A673 (cell line): ENCODE results near the gene FITM1.

Source experiments
- EZH2 ChIP-seq: fragments of 200-600 bp; sonication (generic); IDR thresholded peaks from 2 replicates; pipeline ENCODE4 v1.6.1; 2017; ENCODE audit warnings: borderline replicate concordance, low read depth, mild to moderate bottlenecking, mixed read lengths, antibody characterized with exemption, low read length; ENCODE audit not compliant: poor library complexity, severe bottlenecking
- TF ChIP-seq, protein P1 (sequence below): fragments of 300-800, 200-600 bp; sonication (generic); conservative IDR thresholded peaks from 2 replicates; pipeline ENCODE4 v1.5.1; 2017; ENCODE audit warnings: low read depth, mild to moderate bottlenecking, antibody characterized with exemption, low read length, moderate library complexity, mixed read lengths

DNA sequence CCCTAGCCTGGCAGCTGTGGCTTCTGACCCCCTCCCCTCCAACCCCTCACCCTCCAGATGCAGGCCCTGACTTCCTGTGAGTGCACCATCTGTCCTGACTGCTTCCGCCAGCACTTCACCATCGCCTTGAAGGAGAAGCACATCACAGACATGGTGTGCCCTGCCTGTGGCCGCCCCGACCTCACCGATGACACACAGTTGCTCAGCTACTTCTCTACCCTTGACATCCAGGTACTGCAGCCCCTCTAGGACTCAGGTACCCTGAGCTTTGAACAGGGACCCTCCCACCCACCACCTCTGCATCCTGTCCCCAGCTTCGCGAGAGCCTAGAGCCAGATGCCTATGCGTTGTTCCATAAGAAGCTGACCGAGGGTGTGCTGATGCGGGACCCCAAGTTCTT lies 24.6 kb downstream of the FITM1 start:
- TF ChIP-seq, protein P1, sequence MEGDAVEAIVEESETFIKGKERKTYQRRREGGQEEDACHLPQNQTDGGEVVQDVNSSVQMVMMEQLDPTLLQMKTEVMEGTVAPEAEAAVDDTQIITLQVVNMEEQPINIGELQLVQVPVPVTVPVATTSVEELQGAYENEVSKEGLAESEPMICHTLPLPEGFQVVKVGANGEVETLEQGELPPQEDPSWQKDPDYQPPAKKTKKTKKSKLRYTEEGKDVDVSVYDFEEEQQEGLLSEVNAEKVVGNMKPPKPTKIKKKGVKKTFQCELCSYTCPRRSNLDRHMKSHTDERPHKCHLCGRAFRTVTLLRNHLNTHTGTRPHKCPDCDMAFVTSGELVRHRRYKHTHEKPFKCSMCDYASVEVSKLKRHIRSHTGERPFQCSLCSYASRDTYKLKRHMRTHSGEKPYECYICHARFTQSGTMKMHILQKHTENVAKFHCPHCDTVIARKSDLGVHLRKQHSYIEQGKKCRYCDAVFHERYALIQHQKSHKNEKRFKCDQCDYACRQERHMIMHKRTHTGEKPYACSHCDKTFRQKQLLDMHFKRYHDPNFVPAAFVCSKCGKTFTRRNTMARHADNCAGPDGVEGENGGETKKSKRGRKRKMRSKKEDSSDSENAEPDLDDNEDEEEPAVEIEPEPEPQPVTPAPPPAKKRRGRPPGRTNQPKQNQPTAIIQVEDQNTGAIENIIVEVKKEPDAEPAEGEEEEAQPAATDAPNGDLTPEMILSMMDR: no peak
- TF ChIP-seq EZH2: no peak
